Cardiac muscle cell (in vitro differentiated cells and primary cell): Measurements from ENCODE around the gene FAM9A. TPM values are rescaled to one million over a fixed set of nuclear protein-coding genes. Genes with fewer than 3 reads are reported as not detected.

Source experiments
- DNase-seq, 2 donors: peaks; one replicate each; pipeline versions ENCODE4 v3.0.0 to v3.0.0-alpha.2; 2010 to 2017; ENCODE audit warnings: low read depth in 1 of 2, low spot score in 1 of 2
- H3K27ac ChIP-seq: fragments of 200-600 bp; sonication (generic); 2 replicates; pipeline ENCODE4 v1.5.1; 2016
- H3K27me3 ChIP-seq: fragments of 200-600 bp; sonication (generic); 2 replicates; pipeline ENCODE4 v1.6.0; 2016; ENCODE audit warnings: control low read depth
- H3K36me3 ChIP-seq: fragments of 200-600 bp; sonication (generic); 2 replicates; pipeline ENCODE4 v1.5.1; 2016; ENCODE audit warnings: control low read depth
- H3K4me1 ChIP-seq: fragments of 200-600 bp; sonication (generic); 2 replicates; pipeline ENCODE4 v1.8.1; 2017; ENCODE audit warnings: low read depth, mild to moderate bottlenecking, mixed run types
- H3K4me3 ChIP-seq: fragments of 200-600 bp; sonication (generic); 2 replicates; pipeline ENCODE4 v1.5.1; 2016; ENCODE audit warnings: mild to moderate bottlenecking
- H3K9me3 ChIP-seq: fragments of 200-600 bp; sonication (generic); 2 replicates; pipeline ENCODE4 v1.5.1; 2017; ENCODE audit warnings: low read depth, mild to moderate bottlenecking, control low read depth
- CTCF ChIP-seq: IDR thresholded peaks from 2 replicates; pipeline ENCODE4 v1.5.1; 2012; ENCODE audit warnings: low read depth, mild to moderate bottlenecking, low read length
- polyA plus RNA-seq: library from polyadenylated mRNA; unstranded; fragments of >200 nt; fragmentation: Nextera tagmentation; extraction: Ambion mirVana; gene quantifications from 2 replicates; pipeline ENCODE4 v1.2.1, GENCODE V29; 2016
- total RNA-seq: library from RNA; depleted of rRNA; stranded (reverse); fragments of >200 nt; gene quantifications from 2 replicates; pipeline ENCODE4 v1.2.3, GENCODE V29; 2016

Gene FAM9A
- total and polyA plus RNA-seq, 2 experiments from 2014 or later: not detected

GRCh38 chrX:8841911-8842310 is 40.7 kb upstream of the FAM9A start:
- Histone ChIP-seq H3K27me3 (no peaks in the 10 kb centered on the region), H3K36me3 (no peaks in the 10 kb centered on the region), H3K4me3 (no peak overlapping the region), H3K9me3 (no peaks in the 10 kb centered on the region), H3K4me1 (no peaks in the 10 kb centered on the region), H3K27ac (no peak overlapping the region)
- DNase-seq: no peak
- no peak for TF ChIP-seq CTCF

GRCh38 chrX:8834392-8834791 is 33.2 kb upstream of the FAM9A start:
- TF ChIP-seq CTCF: no peak
- no peak for DNase-seq
- H3K4me1 ChIP-seq: no peaks in the 10 kb centered on the region
- H3K4me3 ChIP-seq: no peak overlapping the region
- H3K27me3 ChIP-seq: no peaks in the 10 kb centered on the region
- H3K9me3 ChIP-seq: no peaks in the 10 kb centered on the region
- H3K27ac ChIP-seq: no peak overlapping the region
- H3K36me3 ChIP-seq: no peaks in the 10 kb centered on the region

GRCh38 chrX:8832582-8833378 is 31.6 kb upstream of the FAM9A start:
- Histone ChIP-seq H3K27ac (no peak overlapping the region), H3K27me3 (no peaks in the 10 kb centered on the region), H3K4me3 (no peak overlapping the region), H3K4me1 (no peaks in the 10 kb centered on the region), H3K9me3 (no peaks in the 10 kb centered on the region), H3K36me3 (no peaks in the 10 kb centered on the region)
- no peak for TF ChIP-seq CTCF
- no peak for DNase-seq

GRCh38 chrX:8823698-8824097 is 22.5 kb upstream of the FAM9A start:
- no peak for DNase-seq
- Histone ChIP-seq H3K9me3 (no peaks in the 10 kb centered on the region), H3K4me1 (peaks cover 6% of the 10 kb centered on the region), H3K27ac (no peak overlapping the region), H3K36me3 (no peaks in the 10 kb centered on the region), H3K27me3 (no peaks in the 10 kb centered on the region), H3K4me3 (no peak overlapping the region)
- no peak for TF ChIP-seq CTCF

GRCh38 chrX:8822002-8822401 is 20.8 kb upstream of the FAM9A start:
- H3K4me1 ChIP-seq: peaks cover 6% of the 10 kb centered on the region
- no peaks in the 10 kb centered on the region for H3K36me3 ChIP-seq
- no peak for TF ChIP-seq CTCF

More at GRCh38 chrX:8822002-8822401, 20.8 kb upstream of the FAM9A start:
- no peak for DNase-seq
- H3K4me3 ChIP-seq: no peak overlapping the region
- H3K9me3 ChIP-seq: no peaks in the 10 kb centered on the region
- no peak overlapping the region for H3K27ac ChIP-seq
- no peaks in the 10 kb centered on the region for H3K27me3 ChIP-seq
